ENCODE measurements around the gene STRIP1.

Gene STRIP1

GRCh38 chr1:110034451-110035235 is at the start of gene STRIP1:
Gene STRIP1, plus strand, starts transcription at chr1:110034624. Its CDS starts 14 bp downstream, at chr1:110034638.
- peak; percentile 96 for DNase-seq (ENCODE audit: low read depth in 2 of 2)

- no peak for DNase-seq (ENCODE audit: low read depth in 2 of 2)
These were observed 49.0 kb upstream of the STRIP1 start for GRCh38 chr1:109985247-109986053.

GRCh38 chr1:109986054-109986444 is 48.4 kb upstream of the STRIP1 start:
- DNase-seq (ENCODE audit: low read depth in 2 of 2) = no peak

- no peak for DNase-seq (ENCODE audit: low read depth in 2 of 2)
These were observed 46.0 kb upstream of the STRIP1 start for GRCh38 chr1:109988349-109988914.

- DNase-seq (ENCODE audit: low read depth in 2 of 2) = no peak
These were observed 44.7 kb upstream of the STRIP1 start for GRCh38 chr1:109989506-109990301.

GRCh38 chr1:109990302-109990653 is 44.1 kb upstream of the STRIP1 start:
- DNase-seq (ENCODE audit: low read depth in 2 of 2) = no peak

GRCh38 chr1:109991400-109991925 is 43.0 kb upstream of the STRIP1 start:
- no peak for DNase-seq (ENCODE audit: low read depth in 2 of 2)

- no peak for DNase-seq (ENCODE audit: low read depth in 2 of 2)
These were observed 40.5 kb upstream of the STRIP1 start for GRCh38 chr1:109993885-109994284.

- no peak for DNase-seq (ENCODE audit: low read depth in 2 of 2)
These were observed 39.8 kb upstream of the STRIP1 start for GRCh38 chr1:109994654-109995053.

- DNase-seq (ENCODE audit: low read depth in 2 of 2) = no peak
These were observed 38.9 kb upstream of the STRIP1 start for GRCh38 chr1:109995536-109995935.

- no peak for DNase-seq (ENCODE audit: low read depth in 2 of 2)
These were observed 37.9 kb upstream of the STRIP1 start for GRCh38 chr1:109996476-109996875.

- no peak for DNase-seq (ENCODE audit: low read depth in 2 of 2)
These were observed 37.1 kb upstream of the STRIP1 start for GRCh38 chr1:109997204-109997866.

- DNase-seq (ENCODE audit: low read depth in 2 of 2) = no peak
These were observed 36.6 kb upstream of the STRIP1 start for GRCh38 chr1:109997867-109998229.

GRCh38 chr1:110002695-110003094 is 31.7 kb upstream of the STRIP1 start:
- no peak for DNase-seq (ENCODE audit: low read depth in 2 of 2)

- DNase-seq (ENCODE audit: low read depth in 2 of 2) = peak; percentile 95 to 96
These were observed 30.5 kb upstream of the STRIP1 start for GRCh38 chr1:110003747-110004428.

- DNase-seq (ENCODE audit: low read depth in 2 of 2) = no peak
These were observed 29.8 kb upstream of the STRIP1 start for GRCh38 chr1:110004583-110004982.

GRCh38 chr1:110005971-110006370 is 28.5 kb upstream of the STRIP1 start:
- no peak for DNase-seq (ENCODE audit: low read depth in 2 of 2)

GRCh38 chr1:110006516-110006915 is 27.9 kb upstream of the STRIP1 start:
- DNase-seq (ENCODE audit: low read depth in 2 of 2) = no peak

GRCh38 chr1:110007046-110007830 is 27.2 kb upstream of the STRIP1 start:
- DNase-seq (ENCODE audit: low read depth in 2 of 2) = no peak
